GM12874 (cell line): ENCODE measurements around the gene DLEC1.

Source experiments
- TF ChIP-seq, protein P1 (sequence below): IDR thresholded peaks from 2 replicates; pipeline ENCODE4 v1.5.1; 2011; ENCODE audit warnings: low read depth, mild to moderate bottlenecking, control low read depth, low read length, moderate library complexity; ENCODE audit not compliant: insufficient read depth

The DLEC1 gene

DNA sequence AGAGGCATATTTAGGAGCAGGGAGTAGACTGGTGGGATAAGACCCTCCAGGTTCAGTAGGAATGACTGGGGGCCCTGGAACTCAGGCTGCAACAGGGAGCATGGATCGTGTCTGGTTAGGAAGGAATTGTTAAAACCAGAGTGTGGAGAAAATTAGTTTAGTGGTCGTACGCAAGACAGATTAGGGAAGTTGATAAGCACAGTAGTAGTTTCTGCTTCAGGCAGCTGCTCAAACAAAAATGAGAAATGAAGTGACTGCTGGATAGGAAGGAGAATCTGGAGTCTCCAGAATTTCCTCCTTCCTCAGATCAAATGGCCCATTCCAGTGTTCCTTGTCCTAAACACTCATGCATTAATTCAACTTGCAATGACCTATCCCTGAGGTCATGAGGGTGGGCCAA lies 110.7 kb downstream of the DLEC1 start:
- TF ChIP-seq, protein P1, sequence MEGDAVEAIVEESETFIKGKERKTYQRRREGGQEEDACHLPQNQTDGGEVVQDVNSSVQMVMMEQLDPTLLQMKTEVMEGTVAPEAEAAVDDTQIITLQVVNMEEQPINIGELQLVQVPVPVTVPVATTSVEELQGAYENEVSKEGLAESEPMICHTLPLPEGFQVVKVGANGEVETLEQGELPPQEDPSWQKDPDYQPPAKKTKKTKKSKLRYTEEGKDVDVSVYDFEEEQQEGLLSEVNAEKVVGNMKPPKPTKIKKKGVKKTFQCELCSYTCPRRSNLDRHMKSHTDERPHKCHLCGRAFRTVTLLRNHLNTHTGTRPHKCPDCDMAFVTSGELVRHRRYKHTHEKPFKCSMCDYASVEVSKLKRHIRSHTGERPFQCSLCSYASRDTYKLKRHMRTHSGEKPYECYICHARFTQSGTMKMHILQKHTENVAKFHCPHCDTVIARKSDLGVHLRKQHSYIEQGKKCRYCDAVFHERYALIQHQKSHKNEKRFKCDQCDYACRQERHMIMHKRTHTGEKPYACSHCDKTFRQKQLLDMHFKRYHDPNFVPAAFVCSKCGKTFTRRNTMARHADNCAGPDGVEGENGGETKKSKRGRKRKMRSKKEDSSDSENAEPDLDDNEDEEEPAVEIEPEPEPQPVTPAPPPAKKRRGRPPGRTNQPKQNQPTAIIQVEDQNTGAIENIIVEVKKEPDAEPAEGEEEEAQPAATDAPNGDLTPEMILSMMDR, result no peak

DNA sequence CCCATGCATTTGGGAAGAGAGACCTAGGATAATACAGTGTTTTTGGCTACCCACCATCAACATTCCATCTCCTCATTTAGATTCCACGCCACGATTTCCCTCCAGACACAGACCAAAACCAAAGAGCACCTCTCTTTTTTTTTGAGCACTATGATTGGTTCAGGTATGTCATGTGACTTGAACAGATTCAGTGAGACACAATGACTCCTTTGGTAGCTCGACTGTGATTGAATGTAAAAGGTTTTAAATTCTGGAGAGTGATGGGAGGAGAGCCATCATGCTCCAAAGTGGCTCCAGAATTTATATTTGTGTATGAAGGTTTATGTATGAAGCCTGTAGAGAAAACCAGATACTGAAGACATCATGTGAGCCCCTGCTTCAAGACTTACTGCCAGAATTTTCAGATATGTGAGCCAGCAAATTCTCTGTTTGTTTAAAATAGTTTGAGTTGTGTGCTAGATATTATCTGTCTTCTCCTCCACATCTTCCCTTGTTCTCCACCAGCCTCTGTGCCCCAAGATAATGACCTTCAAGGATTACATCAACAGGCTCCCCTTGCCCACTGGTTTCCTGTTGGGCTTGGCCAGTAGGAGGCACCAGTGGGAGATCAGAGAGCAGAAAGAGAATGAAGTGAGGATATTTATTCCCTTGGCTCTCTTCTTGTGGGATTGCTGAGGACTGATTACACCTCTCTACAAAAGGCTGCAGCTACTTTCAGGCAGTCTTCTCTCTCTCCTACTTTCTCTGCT lies 111.9 kb downstream of the DLEC1 start:
- TF ChIP-seq, protein P1, result no peak

DNA sequence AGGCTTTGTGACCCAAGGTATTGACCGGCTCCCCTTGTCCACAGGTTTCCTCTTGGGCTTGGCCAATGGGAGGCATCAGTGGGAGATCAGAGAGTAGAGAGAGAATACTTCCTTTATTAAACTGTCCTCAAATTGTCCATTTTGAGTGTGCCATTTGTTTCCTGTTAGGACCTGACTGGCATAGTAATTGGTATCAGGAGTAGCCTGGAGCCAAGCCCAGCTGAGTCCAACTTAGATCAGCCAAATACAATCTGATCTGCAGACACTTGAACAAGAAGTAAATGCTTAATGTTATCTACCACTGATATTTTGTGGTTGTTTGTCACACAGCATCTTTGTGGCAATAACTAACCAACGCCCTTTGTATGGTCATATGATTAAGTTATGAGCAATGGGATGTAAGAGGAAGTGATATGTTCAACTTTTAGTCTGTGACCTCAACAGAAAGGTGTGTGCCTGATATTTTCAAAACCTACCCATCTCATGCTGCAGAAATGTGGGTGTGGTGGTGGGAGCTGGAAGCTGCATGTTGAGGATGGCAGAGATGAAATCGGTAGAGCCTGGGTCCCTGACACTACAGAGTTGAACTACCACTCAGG lies 112.8 kb downstream of the DLEC1 start:
- TF ChIP-seq, protein P1, result no peak

DNA sequence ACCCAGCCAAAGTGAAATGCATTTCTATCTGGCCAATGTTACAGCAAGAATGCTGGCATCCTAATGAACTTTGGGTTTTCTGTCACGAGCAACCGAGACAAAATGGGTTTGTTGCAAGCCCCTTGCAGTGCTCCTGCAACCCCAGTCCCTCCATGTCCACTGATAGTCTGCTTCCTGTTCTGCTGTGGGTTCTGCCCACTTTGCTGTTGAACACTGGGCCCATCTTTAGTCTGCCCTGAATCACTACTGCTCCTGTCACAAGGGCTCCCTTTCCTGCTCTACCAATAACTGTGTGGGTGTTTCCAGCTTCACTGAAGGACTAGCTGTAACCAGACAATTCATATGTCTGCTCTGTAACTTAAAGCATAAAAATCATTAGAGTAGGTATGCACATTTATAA lies 113.6 kb downstream of the DLEC1 start:
- TF ChIP-seq, protein P1, result no peak

DNA sequence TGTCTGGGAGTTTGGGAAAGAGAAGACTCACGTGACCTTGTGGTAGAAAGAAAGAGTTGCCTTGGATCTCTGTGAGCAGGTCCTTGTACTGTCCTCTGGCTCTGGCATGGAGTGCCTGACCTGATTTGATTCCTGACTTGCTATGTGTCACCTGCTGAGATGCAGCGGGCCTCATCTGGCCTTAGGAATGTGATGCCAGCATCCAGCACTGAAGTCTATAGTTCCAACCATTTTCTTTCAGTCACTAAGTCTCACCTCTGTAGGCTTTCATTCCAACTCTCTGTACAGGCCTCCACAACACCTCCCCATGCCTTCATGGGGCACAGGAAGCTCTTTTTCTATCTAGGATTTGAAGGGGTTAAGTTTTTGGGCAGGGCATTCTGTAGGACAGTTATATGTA lies 114.2 kb downstream of the DLEC1 start:
- TF ChIP-seq, protein P1, result no peak

DNA sequence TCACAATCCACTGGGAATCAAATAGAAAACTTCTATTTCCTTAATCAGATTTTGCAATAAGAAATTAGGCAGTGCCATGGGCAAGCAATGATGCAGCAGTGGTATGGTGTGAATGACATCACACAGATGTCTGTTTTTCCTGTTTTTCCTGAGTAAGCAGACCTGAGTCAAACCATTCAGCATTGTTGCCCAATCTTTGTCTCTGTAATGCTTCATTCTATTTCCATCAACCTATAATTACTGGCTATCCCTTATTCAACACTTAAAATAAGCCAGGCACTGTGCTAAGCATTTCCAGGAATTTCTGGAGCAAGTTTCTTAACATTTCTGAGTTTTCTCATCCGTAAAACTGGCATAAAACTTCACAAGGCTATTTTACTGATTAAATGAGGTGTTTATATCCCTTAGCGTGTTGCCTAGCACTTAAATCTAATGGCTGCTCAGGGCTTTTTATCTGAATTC lies 115.1 kb downstream of the DLEC1 start:
- TF ChIP-seq, protein P1, result no peak

DNA sequence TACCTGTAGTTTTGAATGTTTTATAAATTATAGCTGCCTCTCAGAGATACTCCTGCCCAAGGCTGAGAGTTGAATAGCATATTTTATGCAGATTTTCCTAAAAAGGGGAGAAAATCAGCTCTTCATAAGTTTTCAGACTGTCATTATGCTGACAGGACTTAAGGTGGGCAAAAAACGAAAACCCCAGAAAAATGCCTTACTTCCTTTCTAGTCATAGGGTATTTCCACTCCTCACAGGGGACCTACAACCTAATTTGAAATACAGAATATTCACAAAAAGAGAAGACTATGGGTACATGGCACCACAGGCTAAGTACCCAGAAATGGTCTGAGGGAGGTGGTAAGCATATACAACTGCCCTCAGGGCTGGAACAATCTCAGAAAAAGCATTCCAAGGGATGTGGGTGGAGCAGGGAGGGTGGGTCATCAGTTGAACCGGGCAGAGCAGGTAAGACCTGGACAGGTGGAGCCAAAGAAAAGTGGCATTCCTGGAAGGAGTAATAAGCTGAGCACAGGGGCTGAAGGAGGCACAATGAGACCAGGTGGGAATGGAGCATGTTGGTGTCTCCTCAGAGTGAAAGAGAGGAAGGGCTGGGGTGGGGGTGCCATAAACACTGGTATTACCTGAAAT lies 115.7 kb downstream of the DLEC1 start:
- TF ChIP-seq, protein P1, result no peak
